IMR-90 (cell line): ENCODE measurements around the gene RAB9A. TPM values are rescaled to one million over a fixed set of nuclear protein-coding genes. Genes with fewer than 3 reads are reported as not detected.

Experiments used
- ATAC-seq: fragments of 200-7000 bp; cut with Tn5 transposase; 2 replicates; pipeline ENCODE4 v1.9.1; 2020; ENCODE audit warnings: low read depth, mild to moderate bottlenecking, moderate library complexity
- BruUV-seq: library from RNA; stranded (reverse); fragments of 400-500 nt; replicated peaks from 2 replicates; lab custom pipeline; 2021; lab: Mats Ljungman, UMichigan
- CTCF ChIA-PET: fragments of 300-600 bp; formaldehyde crosslinking; extraction: SDS; loops from one replicate; lab custom pipeline; 2021; ENCODE audit warnings: antibody characterized with exemption; lab: Yijun Ruan, JAX
- POLR2A ChIA-PET: fragments of 300-600 bp; sonication (Branson Sonifier 250); formaldehyde crosslinking; loops from one replicate; lab custom pipeline; 2022; ENCODE audit warnings: antibody characterized with exemption; ENCODE audit not compliant: unreplicated experiment; lab: Charles Lee
- DNase-seq: peaks from one replicate; pipeline ENCODE4 v3.0.0; 2013
- H2AFZ ChIP-seq: replicated peaks from 2 replicates; pipeline ENCODE3; 2013; ENCODE audit warnings: low read length, mild to moderate bottlenecking; ENCODE audit not compliant: poor library complexity
- H2AK5ac ChIP-seq: 2 replicates; pipeline ENCODE4 v1.6.1; 2013; ENCODE audit warnings: low read depth, low read length, inconsistent platforms
- H2AK9ac ChIP-seq: replicated peaks from 2 replicates; pipeline ENCODE3; 2013; ENCODE audit warnings: mild to moderate bottlenecking, low read depth, low read length, moderate library complexity; ENCODE audit not compliant: poor library complexity
- H2BK120ac ChIP-seq: 2 replicates; pipeline ENCODE4 v1.6.1; 2013; ENCODE audit warnings: low read depth, low read length, inconsistent platforms
- H2BK15ac ChIP-seq: 3 replicates; pipeline ENCODE4 v1.6.1; 2013; ENCODE audit warnings: low read depth, low read length, inconsistent platforms
- H2BK20ac ChIP-seq: 2 replicates; pipeline ENCODE4 v1.6.1; 2013; ENCODE audit warnings: low read depth, mild to moderate bottlenecking, inconsistent platforms, low read length, moderate library complexity
- H2BK5ac ChIP-seq: 2 replicates; pipeline ENCODE4 v1.6.1; 2013; ENCODE audit warnings: mild to moderate bottlenecking, low read depth, low read length, inconsistent platforms; ENCODE audit not compliant: poor library complexity, severe bottlenecking
- H3K14ac ChIP-seq: replicated peaks from 2 replicates; pipeline ENCODE4 v1.6.1; 2013; ENCODE audit warnings: low read depth, low read length, inconsistent platforms
- H3K18ac ChIP-seq: 2 replicates; pipeline ENCODE4 v1.6.1; 2013; ENCODE audit warnings: low read depth, low read length, control low read depth
- H3K23ac ChIP-seq: 2 replicates; pipeline ENCODE4 v1.6.1; 2013; ENCODE audit warnings: low read depth, low read length, inconsistent platforms
- H3K27ac ChIP-seq: 2 replicates; pipeline ENCODE4 v1.5.1; 2013; ENCODE audit warnings: mild to moderate bottlenecking, control low read depth, low read length; ENCODE audit not compliant: insufficient read depth
- H3K27me3 ChIP-seq: 2 replicates; pipeline ENCODE4 v1.6.1; 2013; ENCODE audit warnings: low read length; ENCODE audit not compliant: control insufficient read depth, insufficient read depth
- H3K36me3 ChIP-seq: 2 replicates; pipeline ENCODE4 v1.6.1; 2013; ENCODE audit warnings: low read length, mixed read lengths; ENCODE audit not compliant: control insufficient read depth, insufficient read depth
- H3K4ac ChIP-seq: 2 replicates; pipeline ENCODE4 v1.6.1; 2013; ENCODE audit warnings: low read depth, low read length, inconsistent platforms
- H3K4me1 ChIP-seq: 2 replicates; pipeline ENCODE4 v1.6.1; 2013; ENCODE audit warnings: low read length, mixed read lengths; ENCODE audit not compliant: control insufficient read depth, insufficient read depth
- H3K4me2 ChIP-seq: 2 replicates; pipeline ENCODE4 v1.6.1; 2013; ENCODE audit warnings: low read depth, mild to moderate bottlenecking, control low read depth, low read length, moderate library complexity
- H3K4me3 ChIP-seq: 2 replicates; pipeline ENCODE4 v1.5.1; 2013; ENCODE audit warnings: low read depth, mild to moderate bottlenecking, control low read depth, low read length, moderate library complexity; ENCODE audit not compliant: insufficient read depth
- H3K56ac ChIP-seq: 2 replicates; pipeline ENCODE4 v1.6.1; 2013; ENCODE audit warnings: low read length, inconsistent platforms; ENCODE audit not compliant: insufficient read depth; ENCODE audit errors: extremely low read depth
- H3K79me1 ChIP-seq, 2 experiments: 2 replicates each; pipeline ENCODE4 v1.6.1; 2013; ENCODE audit warnings: low read length in 2 of 2, inconsistent platforms in 1 of 2, low read depth in 1 of 2
- H3K9ac ChIP-seq: 2 replicates; pipeline ENCODE4 v1.6.1; 2013; ENCODE audit warnings: low read depth, low read length, control low read depth
- H3K9me1 ChIP-seq: 2 replicates; pipeline ENCODE4 v1.6.1; 2013; ENCODE audit warnings: low read length, inconsistent platforms; ENCODE audit not compliant: insufficient read depth
- H3K9me3 ChIP-seq: 2 replicates; pipeline ENCODE4 v1.6.1; 2013; ENCODE audit warnings: low read length; ENCODE audit not compliant: control insufficient read depth, insufficient read depth
- H4K20me1 ChIP-seq: 2 replicates; pipeline ENCODE4 v1.6.1; 2013; ENCODE audit warnings: low read length, inconsistent platforms; ENCODE audit not compliant: insufficient read depth
- H4K5ac ChIP-seq: 2 replicates; pipeline ENCODE4 v1.6.1; 2013; ENCODE audit warnings: mild to moderate bottlenecking, low read depth, low read length, control low read depth
- H4K8ac ChIP-seq, 2 experiments: 2 replicates each; pipeline ENCODE4 v1.6.1; 2013; ENCODE audit warnings: low read depth in 2 of 2, low read length in 2 of 2, control low read depth in 1 of 2, inconsistent platforms in 1 of 2
- H4K91ac ChIP-seq: 2 replicates; pipeline ENCODE4 v1.6.1; 2013; ENCODE audit warnings: low read depth, low read length, inconsistent platforms; ENCODE audit not compliant: insufficient read depth
- CHD1 ChIP-seq: IDR thresholded peaks from 2 replicates; pipeline ENCODE4 v1.6.1; 2012; ENCODE audit warnings: low read depth, low read length, improper control_type of control experiment
- FOS ChIP-seq: fragments of 150-350 bp; IDR thresholded peaks from 2 replicates; pipeline ENCODE4 v1.6.1; 2016; ENCODE audit warnings: low read depth, low read length
- MAFK ChIP-seq: IDR thresholded peaks from 2 replicates; pipeline ENCODE4 v1.6.1; 2012; ENCODE audit warnings: low read depth, low read length, improper control_type of control experiment
- MAZ ChIP-seq: IDR thresholded peaks from 2 replicates; pipeline ENCODE4 v1.6.1; 2012; ENCODE audit warnings: low read depth, mild to moderate bottlenecking, low read length, improper control_type of control experiment, moderate library complexity, borderline replicate concordance
- MXI1 ChIP-seq: IDR thresholded peaks from 2 replicates; pipeline ENCODE4 v1.6.1; 2012; ENCODE audit warnings: low read depth, mild to moderate bottlenecking, low read length, moderate library complexity, borderline replicate concordance
- WGBS, 2 experiments: methylation state at CpG; one replicate each; pipeline versions ENCODE4 v1.1.5 to v1.1.7; 2013; ENCODE audit warnings: missing lambda C conversion rate in 2 of 2; ENCODE audit not compliant: insufficient read length in 1 of 2; ENCODE audit errors: extremely low coverage in 2 of 2; 5-methylcytosine and 5-hydroxymethylcytosine counted together
- dilution Hi-C: fragments of 300-500 bp; cut with HindIII; formaldehyde crosslinking; loops from one replicate; pipeline ENCODE4 v1.14.3; 2018; ENCODE audit warnings: low sequenced_read_pairs; ENCODE audit not compliant: unreplicated experiment
- in situ Hi-C: fragments of 300-500 bp; cut with MboI; formaldehyde crosslinking; loops from 3 replicates; pipeline ENCODE4 v1.14.3; 2019; ENCODE audit warnings: low sequenced_read_pairs, inconsistent platforms, mixed read lengths
- intact Hi-C: fragments of 100-400 bp; cut with micrococcal nuclease; formaldehyde crosslinking; loops from 2 replicates; pipeline ENCODE4 v1.10.0; 2022
- polyA plus RNA-seq, 3 experiments: library from polyadenylated mRNA; depleted of rRNA; stranded (reverse); fragments of >200 nt; gene quantifications; 2 replicates each; pipeline ENCODE4 v1.2.3, GENCODE V29; 2012; ENCODE audit warnings: low replicate concordance in 1 of 3
- total RNA-seq: library from RNA; depleted of rRNA; stranded (reverse); fragments of >200 nt; gene quantifications from 2 replicates; pipeline ENCODE4 v1.2.3, GENCODE V29; 2012
- TF ChIP-seq, protein P1 (sequence below): fragments of 150-350 bp; IDR thresholded peaks from 2 replicates; pipeline ENCODE4 v1.6.1; 2017; ENCODE audit warnings: mild to moderate bottlenecking, antibody characterized with exemption, low read length, low read depth
- TF ChIP-seq, protein P2 (sequence below): conservative IDR thresholded peaks from 2 replicates; pipeline ENCODE4 v1.5.1; 2012; ENCODE audit warnings: mild to moderate bottlenecking, low read depth, low read length, improper control_type of control experiment

RAB9A gene
- total and polyA plus RNA-seq, 2 of the 4 experiments (the other 2 are of a cell fraction) = 15.8 to 22.3 TPM

DNA sequence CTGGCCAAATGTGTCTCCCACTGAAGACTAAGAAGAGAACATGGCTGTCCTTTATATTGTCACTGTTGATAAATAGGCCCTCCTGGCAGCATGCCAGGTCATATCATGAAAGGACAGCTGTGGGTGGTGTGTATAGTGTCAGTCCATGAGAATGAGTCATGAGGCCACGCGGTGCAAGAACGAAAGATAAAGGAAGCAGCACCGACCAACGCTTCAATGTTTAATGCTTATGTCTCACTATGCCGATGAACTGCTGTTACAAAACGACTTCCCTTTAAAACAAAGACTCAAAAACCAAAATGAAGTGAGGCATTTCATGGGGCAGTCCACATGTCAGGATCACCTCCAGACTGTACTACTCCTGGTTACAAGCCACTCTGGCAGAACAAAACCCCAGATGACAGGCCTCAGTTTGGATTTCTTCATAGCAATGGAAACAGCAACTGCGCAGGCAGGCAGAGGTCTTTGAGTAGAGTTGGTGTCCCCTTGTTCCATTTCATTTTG lies 41.2 kb upstream of the RAB9A start:
- CTCF ChIA-PET = no interaction called here
- Histone ChIP-seq H3K9me1 (0 out of 2 replicates have a peak, but pooled peaks cover 2% of the 10 kb centered on the region), H4K8ac (peak overlapping the region in 1 of 2 experiments; percentile 75; a peak in 2 of 4 replicates), H2AK9ac (no peak overlapping the region), H3K4me1 (peaks cover 8% of the 10 kb centered on the region), H3K4ac (peak overlapping the region; percentile 17), H3K4me2 (peak overlapping the region; percentile 64), H3K27ac (peak overlapping the region; percentile 78; the same call in 1 of the 2 replicates), H3K56ac (no peak overlapping the region), H3K27me3 (no peaks in the 10 kb centered on the region), H3K23ac (no peak overlapping the region; the same call in 1 of the 2 replicates), H3K9me3 (no peaks in the 10 kb centered on the region), H2AFZ (peak overlapping the region; percentile 68), H3K79me1 (no peaks in the 10 kb centered on the region), H2BK20ac (peak overlapping the region; percentile 85), H4K20me1 (peaks cover 4% of the 10 kb centered on the region; the same call in 1 of the 2 replicates), H2BK120ac (peak overlapping the region; percentile 89), H3K4me3 (no peak overlapping the region), H3K36me3 (no peaks in the 10 kb centered on the region), H2AK5ac (no peak overlapping the region), H4K5ac (peak overlapping the region; percentile 79), H2BK15ac (0 out of 3 replicates have a peak overlapping the region, but pooled peaks have one; percentile 27), H3K14ac (peak overlapping the region; percentile 76), H2BK5ac (peak overlapping the region; percentile 88), H3K9ac (peak overlapping the region; percentile 33), H3K18ac (peak overlapping the region; percentile 66), H4K91ac (peak overlapping the region; percentile 86)
- WGBS, 2 experiments = 17% methylated on average over 2 of the region's 8 CpGs; no CpG with 5 or more reads in 1 of the 2 experiments
- ATAC-seq (peak; percentile 48), DNase-seq (peak; percentile 89)
- intact Hi-C loops = loop anchor here (5.0 to 10.0 kb wide), 3 partner anchors 125 to 833 kb away; no protein-coding TSS in a partner anchor
- no TSS peak for BruUV-seq
- dilution Hi-C loops = no loop called here
- in situ Hi-C loops = loop anchor here (25.0 kb wide), 1 partner anchor 135 kb away; no protein-coding TSS in a partner anchor
- TF ChIP-seq CHD1 (no peak), MXI1 (0 out of 2 replicates have a peak, but pooled peaks have one; percentile 19), MAZ (no peak), FOS (peak; percentile 65; the same call in 1 of the 2 replicates), MAFK (no peak)
- TF ChIP-seq, protein P1, sequence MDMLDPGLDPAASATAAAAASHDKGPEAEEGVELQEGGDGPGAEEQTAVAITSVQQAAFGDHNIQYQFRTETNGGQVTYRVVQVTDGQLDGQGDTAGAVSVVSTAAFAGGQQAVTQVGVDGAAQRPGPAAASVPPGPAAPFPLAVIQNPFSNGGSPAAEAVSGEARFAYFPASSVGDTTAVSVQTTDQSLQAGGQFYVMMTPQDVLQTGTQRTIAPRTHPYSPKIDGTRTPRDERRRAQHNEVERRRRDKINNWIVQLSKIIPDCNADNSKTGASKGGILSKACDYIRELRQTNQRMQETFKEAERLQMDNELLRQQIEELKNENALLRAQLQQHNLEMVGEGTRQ = peak; percentile 71
- TF ChIP-seq, protein P2, sequence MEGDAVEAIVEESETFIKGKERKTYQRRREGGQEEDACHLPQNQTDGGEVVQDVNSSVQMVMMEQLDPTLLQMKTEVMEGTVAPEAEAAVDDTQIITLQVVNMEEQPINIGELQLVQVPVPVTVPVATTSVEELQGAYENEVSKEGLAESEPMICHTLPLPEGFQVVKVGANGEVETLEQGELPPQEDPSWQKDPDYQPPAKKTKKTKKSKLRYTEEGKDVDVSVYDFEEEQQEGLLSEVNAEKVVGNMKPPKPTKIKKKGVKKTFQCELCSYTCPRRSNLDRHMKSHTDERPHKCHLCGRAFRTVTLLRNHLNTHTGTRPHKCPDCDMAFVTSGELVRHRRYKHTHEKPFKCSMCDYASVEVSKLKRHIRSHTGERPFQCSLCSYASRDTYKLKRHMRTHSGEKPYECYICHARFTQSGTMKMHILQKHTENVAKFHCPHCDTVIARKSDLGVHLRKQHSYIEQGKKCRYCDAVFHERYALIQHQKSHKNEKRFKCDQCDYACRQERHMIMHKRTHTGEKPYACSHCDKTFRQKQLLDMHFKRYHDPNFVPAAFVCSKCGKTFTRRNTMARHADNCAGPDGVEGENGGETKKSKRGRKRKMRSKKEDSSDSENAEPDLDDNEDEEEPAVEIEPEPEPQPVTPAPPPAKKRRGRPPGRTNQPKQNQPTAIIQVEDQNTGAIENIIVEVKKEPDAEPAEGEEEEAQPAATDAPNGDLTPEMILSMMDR = no peak
- POLR2A ChIA-PET = no interaction called here
